AG09319 (cell line): Measurements from ENCODE around the gene ISL2.

ENCODE experiments used
- DNase-seq: peaks from one replicate; pipeline ENCODE4 v3.0.0-alpha.2; 2010; ENCODE audit warnings: low read depth; ENCODE audit errors: extremely low read depth
- TF ChIP-seq, protein P1 (sequence below): IDR thresholded peaks from 2 replicates; pipeline ENCODE4 v1.5.1; 2011; ENCODE audit warnings: low read depth, mild to moderate bottlenecking, inconsistent platforms, low read length, moderate library complexity

ISL2 gene

DNA sequence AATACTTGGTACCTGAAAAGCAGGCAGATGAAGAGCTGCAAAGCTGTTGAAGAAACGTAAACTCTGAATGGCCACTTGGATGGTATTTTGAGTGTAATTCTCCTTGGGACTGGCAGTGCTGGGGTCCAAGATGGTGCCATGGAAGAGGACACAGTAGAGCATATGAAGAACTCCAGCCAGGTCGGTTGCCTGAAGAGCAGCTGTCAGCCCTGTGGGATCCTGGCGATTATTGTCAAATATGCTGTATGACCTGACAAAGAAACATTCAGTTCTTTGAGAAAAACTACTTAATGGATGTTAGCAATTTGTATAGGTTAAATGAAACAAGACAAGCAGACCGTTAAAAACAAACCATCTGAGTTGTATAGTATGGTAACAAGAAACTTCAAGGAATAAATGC is 44.8 kb downstream of the ISL2 start:
- DNase-seq = no peak
- TF ChIP-seq, protein P1, sequence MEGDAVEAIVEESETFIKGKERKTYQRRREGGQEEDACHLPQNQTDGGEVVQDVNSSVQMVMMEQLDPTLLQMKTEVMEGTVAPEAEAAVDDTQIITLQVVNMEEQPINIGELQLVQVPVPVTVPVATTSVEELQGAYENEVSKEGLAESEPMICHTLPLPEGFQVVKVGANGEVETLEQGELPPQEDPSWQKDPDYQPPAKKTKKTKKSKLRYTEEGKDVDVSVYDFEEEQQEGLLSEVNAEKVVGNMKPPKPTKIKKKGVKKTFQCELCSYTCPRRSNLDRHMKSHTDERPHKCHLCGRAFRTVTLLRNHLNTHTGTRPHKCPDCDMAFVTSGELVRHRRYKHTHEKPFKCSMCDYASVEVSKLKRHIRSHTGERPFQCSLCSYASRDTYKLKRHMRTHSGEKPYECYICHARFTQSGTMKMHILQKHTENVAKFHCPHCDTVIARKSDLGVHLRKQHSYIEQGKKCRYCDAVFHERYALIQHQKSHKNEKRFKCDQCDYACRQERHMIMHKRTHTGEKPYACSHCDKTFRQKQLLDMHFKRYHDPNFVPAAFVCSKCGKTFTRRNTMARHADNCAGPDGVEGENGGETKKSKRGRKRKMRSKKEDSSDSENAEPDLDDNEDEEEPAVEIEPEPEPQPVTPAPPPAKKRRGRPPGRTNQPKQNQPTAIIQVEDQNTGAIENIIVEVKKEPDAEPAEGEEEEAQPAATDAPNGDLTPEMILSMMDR = no peak

DNA sequence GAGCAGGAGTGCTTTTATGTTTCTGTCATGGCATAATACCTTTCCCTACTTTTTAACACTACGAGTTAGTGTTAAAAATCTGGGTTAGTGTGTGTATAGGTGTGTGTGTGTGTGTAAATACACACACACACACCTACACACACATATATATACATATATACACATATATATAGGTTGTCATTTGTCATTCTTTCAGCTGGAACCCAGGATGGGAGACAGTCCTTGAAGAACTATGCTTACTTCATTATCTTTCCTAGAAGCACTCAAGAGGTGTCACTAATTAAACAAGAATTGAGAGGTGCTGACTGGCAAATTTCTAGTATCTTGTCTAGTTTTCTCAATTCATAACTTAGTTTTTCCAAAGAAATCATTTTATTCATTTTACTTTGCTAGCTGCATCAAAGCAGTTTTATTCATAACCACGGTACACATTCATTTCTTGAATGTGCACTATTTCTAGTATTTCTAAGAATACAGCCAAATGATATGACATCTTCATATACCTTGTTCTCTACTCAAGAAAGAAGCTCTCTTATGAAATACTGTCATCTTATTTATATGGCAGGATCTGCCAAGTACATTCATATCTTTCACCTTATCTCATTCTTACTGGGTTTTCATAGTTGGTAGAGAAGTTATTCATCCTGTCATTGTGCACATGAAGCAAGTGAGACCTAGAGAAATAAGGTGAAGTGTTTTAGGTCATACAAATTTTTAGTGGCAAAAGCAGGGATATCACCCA is 46.6 kb downstream of the ISL2 start:
- no peak for DNase-seq
- TF ChIP-seq, protein P1 = no peak

DNA sequence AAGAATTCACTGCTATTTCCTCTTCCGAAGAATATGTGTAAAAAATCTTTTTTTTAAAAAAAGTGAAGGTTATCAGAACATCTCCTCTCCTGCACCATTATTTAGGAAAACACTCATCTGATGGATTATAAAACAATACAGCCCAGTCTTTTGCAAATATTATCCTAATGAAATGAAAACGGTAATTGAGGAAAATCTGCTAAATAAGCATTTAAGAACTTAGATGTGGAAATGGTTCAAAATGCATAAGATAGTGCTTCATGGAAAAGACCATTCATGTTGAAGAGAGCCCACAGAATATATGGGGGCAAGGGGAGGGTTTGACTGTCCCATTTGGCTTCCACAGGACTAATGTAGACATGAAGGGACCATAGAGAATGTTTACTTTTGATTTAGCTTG is 47.8 kb downstream of the ISL2 start:
- TF ChIP-seq, protein P1 = no peak
- no peak for DNase-seq

DNA sequence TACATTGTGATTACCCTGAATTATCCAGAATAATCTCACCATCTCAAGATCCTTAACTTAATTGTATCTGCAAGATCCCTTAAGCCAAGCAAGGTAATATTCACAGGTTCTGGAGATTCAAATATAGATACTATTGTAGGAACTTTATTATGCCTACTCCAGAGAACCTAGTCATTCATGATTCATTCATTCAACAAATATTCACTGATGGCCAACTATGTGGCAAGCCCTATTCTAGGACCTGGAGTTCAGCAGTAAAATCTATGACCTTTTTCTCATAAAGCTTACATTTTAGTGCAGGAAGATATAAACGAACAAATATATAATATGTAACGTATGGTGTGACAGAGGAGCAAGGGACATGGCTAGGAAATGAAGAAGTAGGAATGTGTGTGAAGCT is 49.6 kb downstream of the ISL2 start:
- TF ChIP-seq, protein P1 = no peak
- no peak for DNase-seq

DNA sequence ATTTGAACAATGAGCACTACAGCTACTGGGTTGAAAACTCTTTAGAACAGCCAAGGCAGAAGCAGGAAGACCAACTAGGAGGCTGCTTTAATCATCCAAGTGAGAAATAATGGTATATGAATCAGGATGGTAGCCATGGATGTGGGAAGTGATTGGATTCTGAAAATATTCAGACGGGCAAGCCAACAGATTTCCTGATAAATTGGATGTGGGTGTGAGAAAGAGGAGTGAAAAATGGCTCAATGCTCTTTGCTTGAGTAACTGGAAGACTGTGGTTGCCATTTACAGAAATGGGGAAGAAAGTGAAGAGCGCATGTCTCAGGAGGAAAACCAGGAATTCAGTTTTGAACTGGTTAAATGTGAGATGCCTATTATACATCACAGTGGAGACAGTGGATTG is 50.4 kb downstream of the ISL2 start:
- TF ChIP-seq, protein P1 = no peak

DNA sequence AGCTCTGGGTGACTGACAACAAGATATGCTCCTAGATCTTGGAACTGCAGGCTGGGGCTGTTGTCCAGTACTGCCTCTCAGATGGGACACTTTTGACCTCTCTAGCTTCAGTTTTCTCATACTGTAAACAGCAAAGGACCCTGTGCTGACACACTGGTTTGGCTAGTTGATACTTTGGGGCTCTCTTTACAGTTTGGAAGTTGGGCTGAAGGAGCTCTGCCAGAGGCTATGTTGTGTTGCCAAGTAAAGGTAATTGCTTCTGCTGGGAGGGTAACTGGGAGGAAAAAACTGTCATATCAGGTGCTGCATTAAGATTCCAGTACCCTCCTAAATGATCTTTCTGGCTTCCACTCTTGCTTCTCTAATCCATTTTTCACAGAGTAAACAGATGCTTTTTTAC is 54.0 kb downstream of the ISL2 start:
- TF ChIP-seq, protein P1 = no peak
- DNase-seq = no peak

More for the DNA sequence above, 50.4 kb downstream of the ISL2 start:
- DNase-seq = no peak

DNA sequence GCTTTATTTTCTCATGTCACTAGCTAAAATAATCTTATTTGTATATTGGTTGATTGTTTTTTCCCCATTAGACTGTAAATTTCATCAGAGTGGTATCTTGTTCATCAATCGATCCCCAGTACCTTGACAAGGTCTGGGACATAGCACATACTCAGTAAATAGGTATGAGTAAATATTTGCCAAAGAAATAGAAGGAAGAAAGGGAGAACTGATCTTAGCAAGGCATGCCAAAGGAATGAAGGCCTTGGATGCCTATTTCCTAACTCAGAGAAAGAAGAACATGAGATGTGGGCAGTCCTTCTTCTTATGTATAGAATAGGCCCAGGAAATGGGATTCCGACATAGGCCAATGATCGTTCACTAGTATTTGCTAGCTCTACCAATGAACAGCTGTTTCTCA is 54.7 kb downstream of the ISL2 start:
- DNase-seq = no peak
- TF ChIP-seq, protein P1 = no peak
